Spinal cord (tissue), 10 donors: ENCODE measurements around the gene TEAD1. TPM values are rescaled to one million over a fixed set of nuclear protein-coding genes. Genes with fewer than 3 reads are reported as not detected.

Experiments used
- DNase-seq, 6 donors: peaks; one replicate each; pipeline versions ENCODE4 v3.0.0 to v3.0.0-alpha.2; 2013 to 2015; ENCODE audit warnings: low spot score in 6 of 6, low read depth in 4 of 6
- H3K27ac ChIP-seq: one replicate; pipeline ENCODE4 v1.5.1; 2013; ENCODE audit warnings: low read depth, low read length, control low read depth
- H3K27me3 ChIP-seq: one replicate; pipeline ENCODE4 v1.6.1; 2013; ENCODE audit warnings: low read length; ENCODE audit not compliant: control insufficient read depth, insufficient read depth
- H3K36me3 ChIP-seq: one replicate; pipeline ENCODE4 v1.6.1; 2013; ENCODE audit warnings: low read length; ENCODE audit not compliant: control insufficient read depth, insufficient read depth
- H3K4me1 ChIP-seq: one replicate; pipeline ENCODE4 v1.6.1; 2013; ENCODE audit warnings: low read length; ENCODE audit not compliant: control insufficient read depth, insufficient read depth
- H3K4me3 ChIP-seq: one replicate; pipeline ENCODE4 v1.5.1; 2013; ENCODE audit warnings: low read depth, low read length, control low read depth
- H3K9me3 ChIP-seq: one replicate; pipeline ENCODE4 v1.6.1; 2013; ENCODE audit warnings: low read length; ENCODE audit not compliant: control insufficient read depth, insufficient read depth
- WGBS: methylation state at CpG from one replicate; pipeline ENCODE4 v1.1.5; 2013; ENCODE audit warnings: missing lambda C conversion rate; ENCODE audit not compliant: insufficient coverage; 5-methylcytosine and 5-hydroxymethylcytosine counted together
- polyA plus RNA-seq, 2 donors: library from polyadenylated mRNA; unstranded; fragments of 120-200 nt; gene quantifications; one replicate each; pipeline ENCODE4 v1.2.1, GENCODE V29; 2013; ENCODE audit not compliant: insufficient read length in 2 of 2
- total RNA-seq, 2 donors: library from RNA; depleted of rRNA in 1 of 2; stranded (reverse); fragments of 120-200 nt in 1 of 2; fragments of >200 nt in 1 of 2; gene quantifications; one replicate each; pipeline versions ENCODE4 v1.2.3 to v1.2.4, GENCODE V29; 2013 to 2014
- donor health status: healthy.

TEAD1 gene
- total and polyA plus RNA-seq, 4 donors = 39.2 to 70.9 (median 58.7) TPM

GRCh38 chr11:12835286-12835685 lies 161.1 kb downstream of the TEAD1 start:
- no peaks in the 10 kb centered on the region for H3K9me3 ChIP-seq
- H3K36me3 ChIP-seq = no peaks in the 10 kb centered on the region
- no peak overlapping the region for H3K4me3 ChIP-seq
- H3K27me3 ChIP-seq = no peaks in the 10 kb centered on the region
- H3K27ac ChIP-seq = no peak overlapping the region
- no peak for DNase-seq
- peaks cover 2% of the 10 kb centered on the region for H3K4me1 ChIP-seq
- WGBS = 100% methylated on average over 3 of the region's 11 CpGs

- Histone ChIP-seq H3K9me3 (no peaks in the 10 kb centered on the region), H3K4me3 (no peak overlapping the region), H3K4me1 (peaks cover 7% of the 10 kb centered on the region), H3K27me3 (no peaks in the 10 kb centered on the region), H3K36me3 (no peaks in the 10 kb centered on the region), H3K27ac (no peak overlapping the region)
- no peak for DNase-seq
- WGBS = 86% methylated on average over 3 of the region's 6 CpGs
These were observed 164.4 kb downstream of the TEAD1 start for GRCh38 chr11:12838463-12839123.

- peak in 2 of 6 donors; percentile 37 to 60 for DNase-seq
- Histone ChIP-seq H3K27me3 (no peaks in the 10 kb centered on the region), H3K36me3 (no peaks in the 10 kb centered on the region), H3K27ac (peak overlapping the region; percentile 72), H3K4me3 (no peak overlapping the region), H3K4me1 (peaks cover 25% of the 10 kb centered on the region), H3K9me3 (no peaks in the 10 kb centered on the region)
- 57% methylated on average over 1 of the region's 6 CpGs for WGBS
These were observed 166.8 kb downstream of the TEAD1 start for GRCh38 chr11:12840871-12841660.

GRCh38 chr11:12841946-12842630 lies 167.9 kb downstream of the TEAD1 start:
- peak in 2 of 6 donors; percentile 86 to 94 for DNase-seq
- H3K36me3 ChIP-seq = no peaks in the 10 kb centered on the region
- peak overlapping the region; percentile 65 for H3K27ac ChIP-seq
- no peak overlapping the region for H3K4me3 ChIP-seq
- H3K4me1 ChIP-seq = peaks cover 30% of the 10 kb centered on the region
- no peaks in the 10 kb centered on the region for H3K9me3 ChIP-seq
- no peaks in the 10 kb centered on the region for H3K27me3 ChIP-seq
- 0% methylated on average over 4 of the region's 9 CpGs for WGBS

GRCh38 chr11:12842933-12843636 lies 168.9 kb downstream of the TEAD1 start:
- peaks cover 34% of the 10 kb centered on the region for H3K4me1 ChIP-seq
- peak in 4 of 6 donors; percentile 78 to 93 (median 86) for DNase-seq
- peak overlapping the region; percentile 65 for H3K27ac ChIP-seq
- no peak overlapping the region for H3K4me3 ChIP-seq
- no CpG with 5 or more reads among the region's 6 CpGs for WGBS
- H3K36me3 ChIP-seq = no peaks in the 10 kb centered on the region
- H3K27me3 ChIP-seq = no peaks in the 10 kb centered on the region
- no peaks in the 10 kb centered on the region for H3K9me3 ChIP-seq

- H3K27me3 ChIP-seq = no peaks in the 10 kb centered on the region
- no peaks in the 10 kb centered on the region for H3K36me3 ChIP-seq
- H3K9me3 ChIP-seq = no peaks in the 10 kb centered on the region
- DNase-seq = peak in 2 of 6 donors; percentile 48 to 74
- WGBS = 46% methylated on average over 4 of the region's 6 CpGs
- H3K4me1 ChIP-seq = peaks cover 34% of the 10 kb centered on the region
- no peak overlapping the region for H3K4me3 ChIP-seq
- H3K27ac ChIP-seq = peak overlapping the region; percentile 85
These were observed 170.9 kb downstream of the TEAD1 start for GRCh38 chr11:12845163-12845562.

- DNase-seq = peak in 2 of 6 donors; percentile 87 to 89
- Histone ChIP-seq H3K4me1 (peaks cover 30% of the 10 kb centered on the region), H3K36me3 (no peaks in the 10 kb centered on the region), H3K27ac (peak overlapping the region; percentile 85), H3K4me3 (no peak overlapping the region), H3K27me3 (no peaks in the 10 kb centered on the region), H3K9me3 (no peaks in the 10 kb centered on the region)
- 11% methylated on average over 9 of the region's 10 CpGs for WGBS
These were observed 171.6 kb downstream of the TEAD1 start for GRCh38 chr11:12845739-12846358.

- Histone ChIP-seq H3K4me1 (peaks cover 27% of the 10 kb centered on the region), H3K27ac (peak overlapping the region; percentile 85), H3K4me3 (no peak overlapping the region), H3K9me3 (no peaks in the 10 kb centered on the region), H3K36me3 (no peaks in the 10 kb centered on the region), H3K27me3 (no peaks in the 10 kb centered on the region)
- DNase-seq = peak in 2 of 6 donors; percentile 22 to 39
- WGBS = 54% methylated on average over 2 of the region's 3 CpGs
These were observed 172.8 kb downstream of the TEAD1 start for GRCh38 chr11:12846786-12847615.
